ENCODE results near the gene XPO6. TPM values are rescaled to one million over a fixed set of nuclear protein-coding genes. Genes with fewer than 3 reads are reported as not detected.

XPO6 gene
- total and polyA plus RNA-seq, 2 of the 13 experiments (the other 11 are each of a cell fraction or from before 2014, with no cell fraction given): 109 to 129 TPM

DNA sequence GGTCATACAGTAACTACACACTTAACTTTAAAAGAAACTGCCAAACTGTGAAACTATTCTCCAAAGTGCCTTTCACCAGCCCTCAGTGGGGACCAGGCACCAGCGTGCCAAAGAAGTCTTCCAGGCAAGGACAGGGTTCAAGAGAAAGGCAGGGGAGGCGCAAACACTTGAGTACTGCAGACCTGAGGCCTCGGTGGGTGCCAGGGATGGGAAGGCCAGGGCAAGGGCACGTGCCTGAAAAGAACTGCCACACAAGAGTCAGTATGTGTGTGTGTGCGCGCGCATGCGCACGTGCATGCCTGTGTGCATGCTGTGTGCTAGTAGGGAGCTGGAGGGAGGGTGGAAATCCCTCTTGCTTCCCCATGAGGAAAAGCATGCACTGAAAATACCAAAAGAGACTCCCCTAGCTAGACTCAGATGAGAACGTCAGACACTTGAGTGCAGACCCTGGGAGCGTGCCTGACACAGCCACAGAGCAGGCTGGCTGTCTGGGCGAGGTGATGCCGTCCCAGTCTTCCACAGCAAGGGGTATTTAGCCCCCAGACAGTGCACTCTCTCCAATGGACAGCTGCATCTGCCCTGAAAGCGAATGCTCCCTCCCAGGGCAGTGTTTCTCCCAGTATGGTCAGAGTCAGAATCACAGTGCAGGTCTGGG lies 108.1 kb downstream of the XPO6 start (continued):
- TF ChIP-seq TCF12 (IDR thresholded peaks at IDR 0.05) (no peak), TCF12 (CRISPR knock-in tag; IDR thresholded peaks at IDR 0.05) (no peak)

DNA sequence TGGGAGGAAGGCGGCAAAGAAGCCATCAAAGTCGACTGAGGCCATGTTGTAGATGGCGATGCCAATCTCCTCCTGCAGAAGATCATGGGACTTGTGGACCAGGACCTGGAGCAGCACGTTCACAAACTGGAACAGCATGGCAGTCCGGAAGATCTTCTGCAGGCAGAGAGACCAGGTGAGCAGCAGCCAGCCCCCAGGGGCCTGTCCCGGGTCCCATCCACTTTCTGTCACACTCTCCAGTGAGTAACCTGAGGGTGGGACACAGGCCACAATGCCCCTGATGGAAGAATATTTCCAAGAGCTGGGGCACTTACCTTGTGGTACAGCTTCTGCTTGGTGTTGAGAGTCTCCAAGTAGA lies 110.3 kb downstream of the XPO6 start:
- H3K79me2 ChIP-seq (ENCODE audit: insufficient read depth, low read length): no peaks in the 10 kb centered on the region
- WGBS (ENCODE audit: low lambda C conversion rate): 93% methylated on average over 5 of the region's 6 CpGs
- CTCF ChIA-PET (ENCODE audit: low intra/inter-chr PET ratio, low total read pairs): no interaction called here
- no peak overlapping the region for H3K27ac ChIP-seq (ENCODE audit: extremely low read length, insufficient read depth, low read length)
- FAIRE-seq (no peak), DNase-seq (ENCODE audit: low spot score) (no peak), ATAC-seq (no peak)
- no peak overlapping the region for H3K4me3 ChIP-seq (replicated peaks in 1 of 3; ENCODE audit: insufficient read depth in 1 of 3, low read depth in 2 of 3, low read length in 3 of 3)
- H3K9me3 ChIP-seq (ENCODE audit: low read length): no peaks in the 10 kb centered on the region
- H3K36me3 ChIP-seq (replicated peaks in 1 of 2; ENCODE audit: control insufficient read depth in 1 of 2, insufficient read depth in 2 of 2, low read length in 2 of 2): peaks cover 63 to 94% of the 10 kb centered on the region in 2 experiments
- no peaks in the 10 kb centered on the region for H3K27me3 ChIP-seq (ENCODE audit: control insufficient read depth in 1 of 2, insufficient read depth in 2 of 2, low read length in 2 of 2)
- H2AFZ ChIP-seq (ENCODE audit: low read length): no peak overlapping the region
- in situ Hi-C loops (cut with HindIII; ENCODE audit: extremely low pct_ligation_motif_present, low pct_unique_long_range_greater_than_20kb): no loop called here
- intact Hi-C loops (cut with micrococcal nuclease; ENCODE audit: unreplicated experiment): no loop called here
- no peak overlapping the region for H3K9ac ChIP-seq (ENCODE audit: insufficient read depth, low read depth, low read length)
- H4K20me1 ChIP-seq (ENCODE audit: insufficient read depth, low read length): peaks cover 3% of the 10 kb centered on the region; the same call in 1 of the 2 replicates
- H3K4me1 ChIP-seq (ENCODE audit: insufficient read depth, low read length): no peaks in the 10 kb centered on the region
- H3K4me2 ChIP-seq (ENCODE audit: low read depth, low read length): no peak overlapping the region
- TF ChIP-seq GATAD2A (CRISPR knock-in tag; IDR thresholded peaks at IDR 0.05) (no peak), ZNF550 (CRISPR knock-in tag; IDR thresholded peaks at IDR 0.05; ENCODE audit: borderline replicate concordance) (no peak), MAFF (IDR thresholded peaks at IDR 0.05; ENCODE audit: low read depth, low read length) (no peak), SUZ12 (IDR thresholded peaks at IDR 0.05; ENCODE audit: low read depth, low read length) (no peak), ZNF430 (CRISPR knock-in tag; IDR thresholded peaks at IDR 0.05) (no peak), ZNF224 (CRISPR knock-in tag; IDR thresholded peaks at IDR 0.05) (no peak), ZNF710 (CRISPR knock-in tag; IDR thresholded peaks at IDR 0.05; ENCODE audit: borderline replicate concordance) (no peak), ARNT2 (CRISPR knock-in tag; IDR thresholded peaks at IDR 0.05; ENCODE audit: low read depth) (no peak), RAD51 (IDR thresholded peaks at IDR 0.05; ENCODE audit: borderline replicate concordance) (no peak), HDAC2 (CRISPR knock-in tag; IDR thresholded peaks at IDR 0.05) (no peak), ZSCAN21 (CRISPR knock-in tag; IDR thresholded peaks at IDR 0.05; ENCODE audit: borderline replicate concordance) (no peak), IKZF4 (CRISPR knock-in tag; IDR thresholded peaks at IDR 0.05; ENCODE audit: borderline replicate concordance, low read depth, not compliant biosample characterization) (no peak), ZNF484 (CRISPR knock-in tag; IDR thresholded peaks at IDR 0.05; ENCODE audit: borderline replicate concordance, low read depth) (no peak), ZNF768 (CRISPR knock-in tag; IDR thresholded peaks at IDR 0.05) (no peak), PLRG1 (conservative IDR thresholded peaks at IDR 0.05) (no peak), ZEB1 (IDR thresholded peaks at IDR 0.05; ENCODE audit: insufficient replicate concordance, low read depth) (no peak)
- TF ChIP-seq, protein P1, sequence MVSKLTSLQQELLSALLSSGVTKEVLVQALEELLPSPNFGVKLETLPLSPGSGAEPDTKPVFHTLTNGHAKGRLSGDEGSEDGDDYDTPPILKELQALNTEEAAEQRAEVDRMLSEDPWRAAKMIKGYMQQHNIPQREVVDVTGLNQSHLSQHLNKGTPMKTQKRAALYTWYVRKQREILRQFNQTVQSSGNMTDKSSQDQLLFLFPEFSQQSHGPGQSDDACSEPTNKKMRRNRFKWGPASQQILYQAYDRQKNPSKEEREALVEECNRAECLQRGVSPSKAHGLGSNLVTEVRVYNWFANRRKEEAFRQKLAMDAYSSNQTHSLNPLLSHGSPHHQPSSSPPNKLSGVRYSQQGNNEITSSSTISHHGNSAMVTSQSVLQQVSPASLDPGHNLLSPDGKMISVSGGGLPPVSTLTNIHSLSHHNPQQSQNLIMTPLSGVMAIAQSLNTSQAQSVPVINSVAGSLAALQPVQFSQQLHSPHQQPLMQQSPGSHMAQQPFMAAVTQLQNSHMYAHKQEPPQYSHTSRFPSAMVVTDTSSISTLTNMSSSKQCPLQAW (CRISPR knock-in tag; IDR thresholded peaks at IDR 0.05): no peak
- TF ChIP-seq, protein P2, sequence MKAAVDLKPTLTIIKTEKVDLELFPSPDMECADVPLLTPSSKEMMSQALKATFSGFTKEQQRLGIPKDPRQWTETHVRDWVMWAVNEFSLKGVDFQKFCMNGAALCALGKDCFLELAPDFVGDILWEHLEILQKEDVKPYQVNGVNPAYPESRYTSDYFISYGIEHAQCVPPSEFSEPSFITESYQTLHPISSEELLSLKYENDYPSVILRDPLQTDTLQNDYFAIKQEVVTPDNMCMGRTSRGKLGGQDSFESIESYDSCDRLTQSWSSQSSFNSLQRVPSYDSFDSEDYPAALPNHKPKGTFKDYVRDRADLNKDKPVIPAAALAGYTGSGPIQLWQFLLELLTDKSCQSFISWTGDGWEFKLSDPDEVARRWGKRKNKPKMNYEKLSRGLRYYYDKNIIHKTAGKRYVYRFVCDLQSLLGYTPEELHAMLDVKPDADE (CRISPR knock-in tag; IDR thresholded peaks at IDR 0.05): no peak
- no TSS peak for BruUV-seq (replicated peaks)
- POLR2A ChIA-PET: no interaction called here
